Measurements from ENCODE around the gene PPP1R3A. TPM values are rescaled to one million over a fixed set of nuclear protein-coding genes. Genes with fewer than 3 reads are reported as not detected.
"Not testable (repeated sequence)": the region's sequence is repeated elsewhere in the genome, so short reads cannot be mapped to it uniquely, and the experiment has no call there.

The PPP1R3A gene
- total RNA-seq, 6 donors from 2014 or later, result not detected

DNA sequence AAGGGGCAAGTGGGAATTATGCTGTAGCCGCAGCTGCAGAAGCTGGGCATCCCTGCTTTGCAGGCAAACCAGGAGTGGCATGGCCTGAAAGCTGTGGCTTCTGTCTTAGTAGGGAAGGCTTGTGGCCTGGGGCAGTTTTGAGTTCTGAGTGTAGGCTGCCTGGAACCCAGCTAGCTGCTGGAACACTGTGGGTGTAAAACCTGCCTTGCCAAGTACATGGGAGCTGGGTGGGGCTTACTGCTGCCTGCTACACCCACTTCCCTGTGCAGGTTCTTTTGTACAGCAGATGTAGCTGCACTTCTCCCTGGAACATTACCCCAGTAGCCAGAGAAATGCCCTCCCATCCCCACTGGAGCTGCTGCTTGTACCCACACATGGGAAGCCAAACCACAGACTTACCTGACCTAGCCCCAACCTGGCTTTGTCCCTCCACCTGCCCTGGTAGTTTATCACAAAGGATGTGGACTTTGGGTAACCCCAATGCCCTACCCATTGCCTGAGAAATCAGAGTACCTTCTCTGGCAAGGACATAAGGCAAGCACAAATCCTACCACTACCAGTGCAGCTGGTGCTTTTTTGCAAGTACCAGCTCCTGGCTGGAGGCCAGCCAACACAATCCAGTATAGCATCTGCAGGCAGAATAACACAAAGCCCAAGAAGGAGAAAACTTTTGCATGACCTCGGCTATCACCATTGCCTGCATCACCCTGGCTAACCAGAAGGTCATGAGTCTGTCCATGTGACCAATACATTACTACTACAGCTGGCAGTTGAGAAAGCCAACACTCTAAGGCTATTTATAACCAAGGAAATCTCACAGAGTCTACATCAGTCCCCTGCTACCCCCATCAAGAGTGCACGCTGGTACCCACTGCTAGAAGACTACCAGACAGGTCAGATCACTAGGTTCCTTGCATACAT is 26.5 kb upstream of the PPP1R3A start:
- H3K9me3 ChIP-seq, result peaks cover 0 to 6% (median 0%) of the 10 kb centered on the region in 4 donors
- no peak overlapping the region for H3K4me3 ChIP-seq
- DNase-seq (no peak), ATAC-seq (ENCODE audit: low FRiP score in 2 of 2) (peak in 1 of 2 donors; percentile 61)
- H3K27ac ChIP-seq, result no peak overlapping the region
- WGBS, 2 donors, result 73 to 74% methylated on average over 3 of the region's 3 CpGs
- TF ChIP-seq EP300 (IDR thresholded peaks at IDR 0.05) (no peak), POLR2AphosphoS5 (IDR thresholded peaks at IDR 0.05) (no peak), POLR2A (IDR thresholded peaks at IDR 0.05) (no peak)
- TF ChIP-seq, protein P1, sequence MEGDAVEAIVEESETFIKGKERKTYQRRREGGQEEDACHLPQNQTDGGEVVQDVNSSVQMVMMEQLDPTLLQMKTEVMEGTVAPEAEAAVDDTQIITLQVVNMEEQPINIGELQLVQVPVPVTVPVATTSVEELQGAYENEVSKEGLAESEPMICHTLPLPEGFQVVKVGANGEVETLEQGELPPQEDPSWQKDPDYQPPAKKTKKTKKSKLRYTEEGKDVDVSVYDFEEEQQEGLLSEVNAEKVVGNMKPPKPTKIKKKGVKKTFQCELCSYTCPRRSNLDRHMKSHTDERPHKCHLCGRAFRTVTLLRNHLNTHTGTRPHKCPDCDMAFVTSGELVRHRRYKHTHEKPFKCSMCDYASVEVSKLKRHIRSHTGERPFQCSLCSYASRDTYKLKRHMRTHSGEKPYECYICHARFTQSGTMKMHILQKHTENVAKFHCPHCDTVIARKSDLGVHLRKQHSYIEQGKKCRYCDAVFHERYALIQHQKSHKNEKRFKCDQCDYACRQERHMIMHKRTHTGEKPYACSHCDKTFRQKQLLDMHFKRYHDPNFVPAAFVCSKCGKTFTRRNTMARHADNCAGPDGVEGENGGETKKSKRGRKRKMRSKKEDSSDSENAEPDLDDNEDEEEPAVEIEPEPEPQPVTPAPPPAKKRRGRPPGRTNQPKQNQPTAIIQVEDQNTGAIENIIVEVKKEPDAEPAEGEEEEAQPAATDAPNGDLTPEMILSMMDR (IDR thresholded peaks at IDR 0.05), result no peak
- no peaks in the 10 kb centered on the region for H3K4me1 ChIP-seq
- H3K36me3 ChIP-seq, result no peaks in the 10 kb centered on the region
- H3K27me3 ChIP-seq, result no peaks in the 10 kb centered on the region

DNA sequence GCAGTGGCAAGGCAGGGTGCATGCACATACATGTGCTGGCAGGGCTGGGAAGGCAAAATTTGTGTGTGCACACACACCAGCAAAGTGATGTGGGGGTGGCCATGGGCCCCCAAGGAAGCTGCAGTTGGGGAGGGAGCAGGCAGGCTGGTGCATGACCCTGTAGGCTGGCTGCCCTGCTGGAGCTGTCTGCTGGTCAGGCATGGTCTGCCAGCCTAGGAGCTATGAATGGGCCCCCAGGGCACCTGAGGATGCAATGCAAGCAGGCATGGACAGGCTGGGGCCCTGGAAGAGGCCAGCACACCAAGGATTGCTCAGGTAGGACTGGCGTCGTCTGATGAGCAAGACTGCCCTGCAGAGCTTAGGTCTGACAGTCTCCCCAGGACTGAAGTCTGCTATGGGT is 18.2 kb upstream of the PPP1R3A start:
- Histone ChIP-seq H3K4me3 (no peak overlapping the region), H3K4me1 (no peaks in the 10 kb centered on the region), H3K27me3 (no peaks in the 10 kb centered on the region), H3K27ac (no peak overlapping the region), H3K36me3 (no peaks in the 10 kb centered on the region), H3K9me3 (peaks cover 0 to 2% (median under 1%) of the 10 kb centered on the region in 4 donors)
- ATAC-seq (ENCODE audit: low FRiP score in 2 of 2) (peak; percentile 24 to 59), DNase-seq (peak in 1 of 2 donors; percentile 31)
- TF ChIP-seq EP300 (IDR thresholded peaks at IDR 0.05) (no peak), POLR2A (IDR thresholded peaks at IDR 0.05) (no peak), POLR2AphosphoS5 (IDR thresholded peaks at IDR 0.05) (no peak)
- TF ChIP-seq, protein P1 (IDR thresholded peaks at IDR 0.05), result no peak
- WGBS, 2 donors, result 100% methylated on average over 2 of the region's 2 CpGs; no CpG with 5 or more reads in 1 of the 2 donors

GRCh38 chr7:113936535-113936934 is 17.7 kb upstream of the PPP1R3A start:
- DNase-seq (no peak), ATAC-seq (ENCODE audit: low FRiP score in 2 of 2) (peak; percentile 23 to 40)
- TF ChIP-seq POLR2A (IDR thresholded peaks at IDR 0.05), result no peak
- TF ChIP-seq EP300 (IDR thresholded peaks at IDR 0.05), result no peak
- TF ChIP-seq, protein P1 (IDR thresholded peaks at IDR 0.05), result no peak
- no peak for TF ChIP-seq POLR2AphosphoS5 (IDR thresholded peaks at IDR 0.05)
- no peaks in the 10 kb centered on the region for H3K4me1 ChIP-seq
- H3K36me3 ChIP-seq, result no peaks in the 10 kb centered on the region
- H3K4me3 ChIP-seq, result no peak overlapping the region
- no peaks in the 10 kb centered on the region for H3K27me3 ChIP-seq
- peaks cover 0 to 4% (median 1%) of the 10 kb centered on the region in 4 donors for H3K9me3 ChIP-seq
- H3K27ac ChIP-seq, result no peak overlapping the region
- 62 to 80% methylated on average over 1 to 3 of the region's 3 CpGs for WGBS, 2 donors

- H3K36me3 ChIP-seq, result not testable (repeated sequence)
- DNase-seq, result peak in 1 of 2 donors; percentile 15
Measured at GRCh38 chr7:113929389-113929788, 10.6 kb upstream of the PPP1R3A start.

DNA sequence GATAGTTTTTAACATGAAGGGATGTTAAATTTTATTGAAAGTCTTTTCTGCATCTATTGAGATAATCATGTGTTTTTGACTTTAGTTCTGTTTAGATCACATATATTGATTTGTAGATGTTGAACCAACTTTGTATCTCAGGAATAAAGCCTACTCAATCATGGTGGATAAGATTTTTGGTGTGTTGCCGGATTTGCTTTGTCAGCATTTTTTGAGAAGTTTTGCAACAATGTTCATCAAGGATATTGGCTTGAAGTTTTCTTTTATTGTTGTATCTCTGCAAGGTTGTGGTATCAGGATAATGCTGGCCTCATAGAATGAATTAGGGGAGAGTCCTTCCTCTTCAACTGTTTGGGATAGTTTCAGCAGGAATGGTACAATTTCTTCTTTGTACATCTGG is 9.3 kb upstream of the PPP1R3A start:
- 85 to 90% methylated on average over 1 of the region's 1 CpG for WGBS, 2 donors
- no peaks in the 10 kb centered on the region for H3K4me1 ChIP-seq
- H3K9me3 ChIP-seq, result peaks cover 0 to 4% (median 0%) of the 10 kb centered on the region in 4 donors
- DNase-seq, result no peak
- H3K27ac ChIP-seq, result no peak overlapping the region
- no peaks in the 10 kb centered on the region for H3K27me3 ChIP-seq
- TF ChIP-seq EP300 (IDR thresholded peaks at IDR 0.05), result no peak
- TF ChIP-seq POLR2A (IDR thresholded peaks at IDR 0.05), result no peak
- TF ChIP-seq POLR2AphosphoS5 (IDR thresholded peaks at IDR 0.05), result no peak
- TF ChIP-seq, protein P1 (IDR thresholded peaks at IDR 0.05), result no peak
- H3K36me3 ChIP-seq, result no peaks in the 10 kb centered on the region
- ATAC-seq (ENCODE audit: low FRiP score in 2 of 2), result no peak
- H3K4me3 ChIP-seq, result no peak overlapping the region

More at GRCh38 chr7:113929389-113929788, 10.6 kb upstream of the PPP1R3A start:
- H3K27me3 ChIP-seq; ATAC-seq (ENCODE audit: low FRiP score in 2 of 2); H3K4me3 ChIP-seq; H3K4me1 ChIP-seq; H3K9me3 ChIP-seq; H3K27ac ChIP-seq: not testable (repeated sequence)
- WGBS, 2 donors, result 87 to 90% methylated on average over 3 of the region's 3 CpGs
